Adipocyte (in vitro differentiated cells): ENCODE data around the gene CD6.
"Not testable (repeated sequence)": the region's sequence is repeated elsewhere in the genome, so short reads cannot be mapped to it uniquely, and the experiment has no call there.

Experiments used
- DNase-seq: peaks from one replicate; pipeline ENCODE4 v3.0.0-alpha.2; 2015; ENCODE audit warnings: low read depth
- H3K27me3 ChIP-seq: replicated peaks from 2 replicates; pipeline ENCODE4 v1.7.0; 2013; ENCODE audit warnings: mild to moderate bottlenecking, low read length, moderate library complexity; ENCODE audit not compliant: control insufficient read depth, insufficient read depth
- H3K36me3 ChIP-seq: 2 replicates; pipeline ENCODE4 v1.7.0; 2013; ENCODE audit warnings: low read length, mild to moderate bottlenecking, moderate library complexity; ENCODE audit not compliant: control insufficient read depth, insufficient read depth, severe bottlenecking
- H3K4me1 ChIP-seq: 2 replicates; pipeline ENCODE4 v1.7.0; 2013; ENCODE audit warnings: mild to moderate bottlenecking, low read length, moderate library complexity; ENCODE audit not compliant: control insufficient read depth, insufficient read depth
- H3K4me3 ChIP-seq: 2 replicates; pipeline ENCODE4 v1.7.0; 2013; ENCODE audit warnings: mild to moderate bottlenecking, low read length, moderate library complexity
- H3K9ac ChIP-seq: 2 replicates; pipeline ENCODE4 v1.7.0; 2013; ENCODE audit warnings: mild to moderate bottlenecking, low read length, moderate library complexity
- H3K9me3 ChIP-seq: 2 replicates; pipeline ENCODE4 v1.7.0; 2013; ENCODE audit warnings: mild to moderate bottlenecking, low read length, moderate library complexity; ENCODE audit not compliant: control insufficient read depth

The CD6 gene

GRCh38 chr11:61054927-61055562 lies 83.6 kb downstream of the CD6 start:
- DNase-seq = no peak
- Histone ChIP-seq H3K9ac (no peak overlapping the region), H3K27me3 (peaks cover 51% of the 10 kb centered on the region), H3K9me3 (no peaks in the 10 kb centered on the region), H3K4me1 (no peaks in the 10 kb centered on the region), H3K36me3 (no peaks in the 10 kb centered on the region), H3K4me3 (no peak overlapping the region)

- Histone ChIP-seq H3K36me3 (no peaks in the 10 kb centered on the region), H3K27me3 (peaks cover 48% of the 10 kb centered on the region), H3K4me1 (no peaks in the 10 kb centered on the region), H3K9me3 (no peaks in the 10 kb centered on the region), H3K4me3 (no peak overlapping the region), H3K9ac (no peak overlapping the region)
- DNase-seq = no peak
Observed at GRCh38 chr11:61055776-61056175, 84.3 kb downstream of the CD6 start.

- H3K9me3 ChIP-seq = no peaks in the 10 kb centered on the region
- peaks cover 6% of the 10 kb centered on the region for H3K4me1 ChIP-seq
- peaks cover 43% of the 10 kb centered on the region for H3K27me3 ChIP-seq
- H3K9ac ChIP-seq = no peak overlapping the region
- DNase-seq = no peak
- no peak overlapping the region for H3K4me3 ChIP-seq
- no peaks in the 10 kb centered on the region for H3K36me3 ChIP-seq
Observed at GRCh38 chr11:61056571-61056970, 85.1 kb downstream of the CD6 start.

- H3K4me3 ChIP-seq = no peak overlapping the region
- DNase-seq = no peak
- no peaks in the 10 kb centered on the region for H3K9me3 ChIP-seq
- H3K36me3 ChIP-seq = no peaks in the 10 kb centered on the region
- H3K4me1 ChIP-seq = peaks cover 7% of the 10 kb centered on the region
- no peak overlapping the region for H3K9ac ChIP-seq
- H3K27me3 ChIP-seq = peaks cover 43% of the 10 kb centered on the region
Observed at GRCh38 chr11:61056981-61057380, 85.5 kb downstream of the CD6 start.

GRCh38 chr11:61057615-61058014 lies 86.1 kb downstream of the CD6 start:
- no peak overlapping the region for H3K9ac ChIP-seq
- H3K36me3 ChIP-seq = no peaks in the 10 kb centered on the region
- peaks cover 39% of the 10 kb centered on the region for H3K27me3 ChIP-seq
- no peak for DNase-seq
- H3K9me3 ChIP-seq = no peaks in the 10 kb centered on the region
- H3K4me3 ChIP-seq = no peak overlapping the region
- H3K4me1 ChIP-seq = peaks cover 7% of the 10 kb centered on the region

GRCh38 chr11:61058583-61059259 lies 87.2 kb downstream of the CD6 start:
- no peaks in the 10 kb centered on the region for H3K36me3 ChIP-seq
- H3K4me1 ChIP-seq = peaks cover 7% of the 10 kb centered on the region
- peaks cover 29% of the 10 kb centered on the region for H3K27me3 ChIP-seq
- H3K4me3 ChIP-seq = no peak overlapping the region
- H3K9ac ChIP-seq = no peak overlapping the region
- DNase-seq = no peak
- H3K9me3 ChIP-seq = no peaks in the 10 kb centered on the region

- Histone ChIP-seq H3K27me3 (peaks cover 27% of the 10 kb centered on the region), H3K4me3 (no peak overlapping the region), H3K36me3 (no peaks in the 10 kb centered on the region), H3K9ac (no peak overlapping the region), H3K9me3 (no peaks in the 10 kb centered on the region), H3K4me1 (peaks cover 7% of the 10 kb centered on the region)
- DNase-seq = no peak
Observed at GRCh38 chr11:61059260-61059752, 87.8 kb downstream of the CD6 start.

GRCh38 chr11:61061081-61061826 lies 89.8 kb downstream of the CD6 start:
- Histone ChIP-seq H3K27me3 (peaks cover 14% of the 10 kb centered on the region), H3K9ac (no peak overlapping the region), H3K4me1 (peaks cover 7% of the 10 kb centered on the region), H3K4me3 (no peak overlapping the region), H3K36me3 (no peaks in the 10 kb centered on the region), H3K9me3 (no peaks in the 10 kb centered on the region)
- DNase-seq = peak; percentile 10

GRCh38 chr11:61062181-61062930 lies 90.9 kb downstream of the CD6 start:
- Histone ChIP-seq H3K27me3 (peaks cover 13% of the 10 kb centered on the region), H3K9ac (no peak overlapping the region), H3K4me3 (no peak overlapping the region), H3K9me3 (no peaks in the 10 kb centered on the region), H3K36me3 (no peaks in the 10 kb centered on the region), H3K4me1 (peaks cover 7% of the 10 kb centered on the region)
- DNase-seq = no peak

GRCh38 chr11:61065236-61065635 lies 93.8 kb downstream of the CD6 start:
- not testable (repeated sequence) for H3K36me3 ChIP-seq

More at GRCh38 chr11:61065236-61065635, 93.8 kb downstream of the CD6 start:
- not testable (repeated sequence) for H3K9me3 ChIP-seq, H3K4me1 ChIP-seq, DNase-seq, H3K4me3 ChIP-seq, H3K9ac ChIP-seq
- H3K27me3 ChIP-seq = peaks cover 17% of the 10 kb centered on the region
